ENCODE measurements around the gene MT1E.
A peak's percentile ranks its signal among the peaks of the same experiment; 100 is the strongest.

The MT1E gene

GRCh38 chr16:56628486-56629350 is 3.1 kb downstream of the MT1E start:
- DNase-seq: no peak

GRCh38 chr16:56629531-56629930 is 4.0 kb downstream of the MT1E start:
- no peak for DNase-seq

- no peak for DNase-seq
Observed at GRCh38 chr16:56630134-56630533, 4.6 kb downstream of the MT1E start.

- DNase-seq: no peak
Observed at GRCh38 chr16:56631197-56631596, 5.6 kb downstream of the MT1E start.

GRCh38 chr16:56631832-56632155 is 6.2 kb downstream of the MT1E start:
- no peak for DNase-seq

GRCh38 chr16:56632156-56632847 is 6.7 kb downstream of the MT1E start, which contains the start of gene MT1M:
TSS of gene MT1M (plus strand) at chr16:56632659. CDS start at chr16:56632732, 73 bp downstream.
- no peak for DNase-seq

GRCh38 chr16:56632848-56633365 is 7.3 kb downstream of the MT1E start:
- DNase-seq: no peak

GRCh38 chr16:56633535-56633934 is 8.0 kb downstream of the MT1E start:
- DNase-seq: no peak

GRCh38 chr16:56634715-56635440 is 9.3 kb downstream of the MT1E start:
- DNase-seq: no peak

GRCh38 chr16:56635441-56635967 is 9.9 kb downstream of the MT1E start:
- no peak for DNase-seq

GRCh38 chr16:56636616-56637413 is 11.2 kb downstream of the MT1E start:
- DNase-seq: no peak

- DNase-seq: no peak
Observed at GRCh38 chr16:56637814-56638750, 12.5 kb downstream of the MT1E start, which contains the start of gene MT1A. TSS of gene MT1A (plus strand) at chr16:56638666. CDS start at chr16:56638739, 73 bp downstream.

GRCh38 chr16:56639045-56639444 is 13.5 kb downstream of the MT1E start:
- DNase-seq: no peak

GRCh38 chr16:56640076-56640475 is 14.5 kb downstream of the MT1E start:
- no peak for DNase-seq

GRCh38 chr16:56641166-56641565 is 15.6 kb downstream of the MT1E start:
- DNase-seq: no peak

GRCh38 chr16:56643080-56643778 is 17.6 kb downstream of the MT1E start:
- DNase-seq: peak; percentile 78

GRCh38 chr16:56643833-56644232 is 18.3 kb downstream of the MT1E start:
- DNase-seq: no peak

GRCh38 chr16:56645311-56645710 is 19.7 kb downstream of the MT1E start:
- DNase-seq: no peak

- DNase-seq: no peak
Observed at GRCh38 chr16:56645838-56646237, 20.3 kb downstream of the MT1E start.

All from activated CD4-positive, alpha-beta T cell treated with anti-CD3 and anti-CD28 coated beads, Interleukin-2, amount 50 U/mL, for 16 hours (primary cell).